Lower lobe of right lung (tissue), 2 donors: ENCODE data around the gene STAG1. TPM values are rescaled to one million over a fixed set of nuclear protein-coding genes. Genes with fewer than 3 reads are reported as not detected.
"Not testable (repeated sequence)": the region's sequence is repeated elsewhere in the genome, so short reads cannot be mapped to it uniquely, and the experiment has no call there.

Experiments used
- ATAC-seq, 2 donors: fragments of 200-7000 bp; cut with Tn5 transposase; one replicate each; pipeline ENCODE4 v1.9.1; 2020 to 2022; ENCODE audit warnings: mild to moderate bottlenecking in 2 of 2, moderate library complexity in 2 of 2
- DNase-seq: peaks from one replicate; pipeline ENCODE4 v3.0.0-alpha.2; 2020
- H3K27ac ChIP-seq: fragments of 200-600 bp; one replicate; pipeline ENCODE4 v1.8.0; 2022
- H3K27me3 ChIP-seq: fragments of 200-600 bp; one replicate; pipeline ENCODE4 v1.8.0; 2022; ENCODE audit warnings: low read depth
- H3K36me3 ChIP-seq: fragments of 200-600 bp; one replicate; pipeline ENCODE4 v1.8.0; 2022; ENCODE audit warnings: mild to moderate bottlenecking
- H3K4me1 ChIP-seq: fragments of 200-600 bp; one replicate; pipeline ENCODE4 v1.8.0; 2022
- H3K4me3 ChIP-seq: fragments of 200-600 bp; one replicate; pipeline ENCODE4 v1.8.0; 2022; ENCODE audit warnings: mild to moderate bottlenecking
- H3K9me3 ChIP-seq: fragments of 200-600 bp; one replicate; pipeline ENCODE4 v1.8.0; 2022
- intact Hi-C: fragments of 100-400 bp; cut with DNase I; formaldehyde crosslinking; loops from one replicate; pipeline ENCODE4 v1.11.0; 2022
- total RNA-seq: library from RNA; stranded (reverse); fragmentation: NEBNext Ultra II Directional; extraction: Animal tissue kit (Norgen Biotek cat#: 25700); gene quantifications from one replicate; pipeline ENCODE4 v1.2.1, GENCODE V29; 2021
- TF ChIP-seq, protein P1 (sequence below): fragments of 200-600 bp; IDR thresholded peaks from one replicate; pipeline ENCODE4 v1.8.0; 2022; ENCODE audit warnings: antibody characterized with exemption, mild to moderate bottlenecking
- donor health status: DM: no; HTN: yes; CAD: no; lungs with severe emphysema.

Gene STAG1
- total RNA-seq, 1 donor from 2014 or later: 41.3 TPM

GRCh38 chr3:136651581-136651980, 100.6 kb downstream of the STAG1 start:
- H3K36me3 ChIP-seq: no peaks in the 10 kb centered on the region
- H3K27me3 ChIP-seq: no peaks in the 10 kb centered on the region
- DNase-seq (no peak), ATAC-seq (no peak)
- TF ChIP-seq, protein P1, sequence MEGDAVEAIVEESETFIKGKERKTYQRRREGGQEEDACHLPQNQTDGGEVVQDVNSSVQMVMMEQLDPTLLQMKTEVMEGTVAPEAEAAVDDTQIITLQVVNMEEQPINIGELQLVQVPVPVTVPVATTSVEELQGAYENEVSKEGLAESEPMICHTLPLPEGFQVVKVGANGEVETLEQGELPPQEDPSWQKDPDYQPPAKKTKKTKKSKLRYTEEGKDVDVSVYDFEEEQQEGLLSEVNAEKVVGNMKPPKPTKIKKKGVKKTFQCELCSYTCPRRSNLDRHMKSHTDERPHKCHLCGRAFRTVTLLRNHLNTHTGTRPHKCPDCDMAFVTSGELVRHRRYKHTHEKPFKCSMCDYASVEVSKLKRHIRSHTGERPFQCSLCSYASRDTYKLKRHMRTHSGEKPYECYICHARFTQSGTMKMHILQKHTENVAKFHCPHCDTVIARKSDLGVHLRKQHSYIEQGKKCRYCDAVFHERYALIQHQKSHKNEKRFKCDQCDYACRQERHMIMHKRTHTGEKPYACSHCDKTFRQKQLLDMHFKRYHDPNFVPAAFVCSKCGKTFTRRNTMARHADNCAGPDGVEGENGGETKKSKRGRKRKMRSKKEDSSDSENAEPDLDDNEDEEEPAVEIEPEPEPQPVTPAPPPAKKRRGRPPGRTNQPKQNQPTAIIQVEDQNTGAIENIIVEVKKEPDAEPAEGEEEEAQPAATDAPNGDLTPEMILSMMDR: no peak
- peaks cover 20% of the 10 kb centered on the region for H3K9me3 ChIP-seq
- H3K27ac ChIP-seq: no peak overlapping the region
- intact Hi-C loops: no loop called here
- no peaks in the 10 kb centered on the region for H3K4me1 ChIP-seq
- H3K4me3 ChIP-seq: no peak overlapping the region

DNA sequence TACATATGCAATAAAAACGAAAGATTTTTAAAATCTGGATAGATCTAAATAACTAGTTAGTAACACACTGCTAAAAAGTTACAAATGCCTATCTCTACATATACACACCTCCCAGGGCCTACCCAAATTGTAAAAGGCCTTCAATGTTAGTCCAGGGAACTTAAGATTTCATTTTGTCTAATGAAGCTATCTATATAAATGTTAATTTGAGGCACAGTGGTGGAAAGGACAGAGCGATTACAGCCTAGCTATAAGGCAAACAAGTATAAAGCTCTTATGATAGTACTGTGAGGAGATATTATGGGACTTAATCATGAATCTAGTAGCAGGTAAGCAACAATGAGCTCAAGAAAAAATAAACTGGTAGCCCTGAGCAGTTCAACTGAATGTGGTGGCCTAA, 101.7 kb downstream of the STAG1 start:
- H3K4me3 ChIP-seq: no peak overlapping the region
- no peaks in the 10 kb centered on the region for H3K4me1 ChIP-seq
- no peaks in the 10 kb centered on the region for H3K27me3 ChIP-seq
- TF ChIP-seq, protein P1: no peak
- DNase-seq (no peak), ATAC-seq (no peak)
- intact Hi-C loops: no loop called here
- H3K27ac ChIP-seq: no peak overlapping the region
- H3K9me3 ChIP-seq: peaks cover 20% of the 10 kb centered on the region
- H3K36me3 ChIP-seq: no peaks in the 10 kb centered on the region

DNA sequence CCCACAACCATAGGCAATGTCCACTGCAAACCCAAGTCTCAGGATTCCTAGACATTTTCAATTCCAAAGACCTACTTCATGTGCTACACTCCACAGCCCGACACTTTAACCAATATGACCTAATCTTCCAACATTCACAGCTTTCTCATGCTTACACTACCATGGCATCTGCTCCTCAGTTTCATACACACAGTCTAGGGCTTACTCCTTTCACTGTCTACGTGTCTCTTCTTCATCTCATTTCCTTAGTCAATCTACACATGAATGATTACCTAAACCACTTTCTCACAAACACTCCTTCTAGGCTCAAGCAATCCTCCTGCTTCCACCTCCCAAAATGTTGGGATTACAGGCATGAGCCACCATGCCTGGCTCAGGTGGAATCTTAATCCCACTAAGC, 106.3 kb downstream of the STAG1 start:
- H3K9me3 ChIP-seq: no peaks in the 10 kb centered on the region
- no peaks in the 10 kb centered on the region for H3K4me1 ChIP-seq
- H3K36me3 ChIP-seq: no peaks in the 10 kb centered on the region
- ATAC-seq: no peak
- TF ChIP-seq, protein P1: no peak
- H3K4me3 ChIP-seq: no peak overlapping the region
- no peak for DNase-seq
- no peaks in the 10 kb centered on the region for H3K27me3 ChIP-seq
- no peak overlapping the region for H3K27ac ChIP-seq
- intact Hi-C loops: no loop called here

DNA sequence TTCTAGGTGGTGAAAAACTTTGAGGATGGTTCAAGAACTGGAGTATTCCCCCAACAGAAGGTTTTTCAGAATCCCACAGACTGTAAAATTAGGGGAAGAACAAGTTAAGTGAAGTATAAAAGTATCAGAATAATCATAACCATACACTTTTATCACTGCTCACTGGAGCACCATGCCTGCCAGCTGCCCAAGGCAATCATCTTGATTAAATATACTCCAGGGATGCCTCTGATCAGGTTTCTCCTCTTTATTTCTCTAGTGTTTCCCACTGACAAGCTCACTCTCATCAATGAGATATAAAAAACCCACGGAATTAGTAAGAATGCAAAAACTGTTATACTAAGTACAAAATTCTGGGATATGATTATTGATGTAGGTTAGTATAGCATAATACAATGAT, 108.0 kb downstream of the STAG1 start:
- H3K4me1 ChIP-seq: no peaks in the 10 kb centered on the region

DNA sequence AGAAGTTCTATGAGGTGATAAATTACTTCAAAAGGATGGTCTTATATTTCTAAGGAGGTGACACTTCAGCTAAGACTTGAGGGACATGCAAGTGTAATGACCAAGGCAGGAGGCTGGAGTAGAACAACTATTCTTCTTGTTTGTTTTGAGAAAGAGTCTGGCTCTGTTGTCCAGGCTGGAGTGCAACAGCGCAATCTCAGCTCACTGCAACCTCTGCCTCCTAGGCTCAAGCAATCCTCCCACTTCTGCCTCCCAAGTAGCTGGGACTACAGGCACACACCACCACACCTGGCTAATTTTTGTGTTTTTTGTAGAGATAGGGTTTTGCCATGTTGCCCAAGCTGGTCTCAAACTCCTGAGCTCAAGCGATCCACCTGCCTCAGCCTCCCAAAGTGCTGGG, 108.8 kb downstream of the STAG1 start:
- not testable (repeated sequence) for DNase-seq

More for the DNA sequence above, 108.0 kb downstream of the STAG1 start:
- Histone ChIP-seq H3K27me3 (no peaks in the 10 kb centered on the region), H3K9me3 (no peaks in the 10 kb centered on the region), H3K36me3 (no peaks in the 10 kb centered on the region), H3K27ac (no peak overlapping the region), H3K4me3 (no peak overlapping the region)
- intact Hi-C loops: no loop called here
- no peak for ATAC-seq
- TF ChIP-seq, protein P1: no peak
- DNase-seq: no peak

GRCh38 chr3:136642711-136643110, 109.5 kb downstream of the STAG1 start:
- Histone ChIP-seq H3K27me3 (no peaks in the 10 kb centered on the region), H3K4me1 (no peaks in the 10 kb centered on the region), H3K36me3 (no peaks in the 10 kb centered on the region), H3K27ac (no peak overlapping the region), H3K4me3 (no peak overlapping the region), H3K9me3 (no peaks in the 10 kb centered on the region)
- DNase-seq (no peak), ATAC-seq (no peak)
- TF ChIP-seq, protein P1: no peak
- intact Hi-C loops: no loop called here

More for the DNA sequence above, 108.8 kb downstream of the STAG1 start:
- ATAC-seq, H3K36me3 ChIP-seq, intact Hi-C loops, H3K27me3 ChIP-seq, H3K4me3 ChIP-seq, H3K27ac ChIP-seq, H3K9me3 ChIP-seq, H3K4me1 ChIP-seq: not testable (repeated sequence)
